GM18508 (cell line): ENCODE results near the gene GPR84.
A peak's percentile ranks its signal among the peaks of the same experiment; 100 is the strongest.
"Not testable (repeated sequence)": the region's sequence is repeated elsewhere in the genome, so short reads cannot be mapped to it uniquely, and the experiment has no call there.

Experiments
- ATAC-seq: cut with Tn5 transposase; IDR thresholded peaks from one replicate; pipeline ENCODE4 v1.9.1; 2021; ENCODE audit warnings: moderate number of reproducible peaks; ENCODE audit not compliant: insufficient read depth, unreplicated experiment

Gene GPR84

DNA sequence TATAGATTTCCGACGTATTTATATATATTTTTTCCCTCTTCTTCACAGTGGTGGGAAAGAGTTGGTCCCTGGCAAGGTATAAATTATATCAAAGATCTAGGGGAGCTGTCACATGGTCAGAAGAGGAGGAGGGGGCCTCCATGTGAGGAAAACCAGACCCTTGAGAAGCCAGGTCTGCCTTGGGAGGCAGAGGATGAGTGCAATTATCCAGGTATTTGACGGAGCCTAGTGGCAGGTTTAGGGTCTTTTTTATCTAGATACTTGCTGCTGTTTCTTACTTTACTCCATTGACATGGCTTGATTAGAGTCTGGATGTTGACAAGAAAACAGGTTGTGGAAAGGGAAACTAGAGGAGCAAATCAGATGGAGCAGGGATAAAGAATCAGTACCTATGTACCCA, 33.8 kb downstream of the GPR84 start:
- ATAC-seq = no peak

GRCh38 chr12:54329759-54330158, 34.5 kb downstream of the GPR84 start:
- ATAC-seq = no peak

- ATAC-seq = no peak
Measured at GRCh38 chr12:54328595-54329337, 35.5 kb downstream of the GPR84 start.

- ATAC-seq = not testable (repeated sequence)
Measured at GRCh38 chr12:54325442-54326109, 38.7 kb downstream of the GPR84 start.

GRCh38 chr12:54324617-54325441, 39.5 kb downstream of the GPR84 start, which contains the start of gene COPZ1:
COPZ1 (plus strand) TSS chr12:54325131; CDS start chr12:54325164, 33 bp downstream.
- ATAC-seq = peak; percentile 93

DNA sequence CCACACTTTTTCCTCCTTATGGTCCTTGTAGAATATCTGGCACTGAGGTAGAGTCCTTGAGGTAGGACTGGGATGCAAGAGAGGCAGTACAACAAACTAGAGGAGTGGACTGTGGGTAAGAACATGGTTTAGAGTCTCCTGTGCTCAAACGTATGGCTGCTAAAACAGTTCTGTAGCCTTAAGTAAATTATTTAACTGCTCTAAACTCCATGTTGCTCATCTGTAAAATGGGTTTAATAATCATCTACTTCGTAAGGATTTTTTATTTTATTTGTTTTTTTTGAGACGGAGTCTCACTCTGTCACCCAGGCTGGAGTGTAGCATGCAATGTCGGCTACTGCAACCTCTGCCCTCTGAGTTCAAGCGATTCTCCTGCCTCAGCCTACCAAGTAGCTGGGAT, 42.9 kb downstream of the GPR84 start:
- no peak for ATAC-seq
